Neural progenitor cell (in vitro differentiated cells): ENCODE results near the gene DRAP1.

Experiments
- CTCF ChIP-seq: fragments of 200-600 bp; sonication (generic); IDR thresholded peaks from 2 replicates; pipeline ENCODE4 v1.5.1; 2017; ENCODE audit warnings: antibody characterized with exemption, mild to moderate bottlenecking
- EZH2 ChIP-seq: fragments of 200-600 bp; sonication (generic); IDR thresholded peaks from 2 replicates; pipeline ENCODE4 v1.6.1; 2017; ENCODE audit warnings: antibody characterized with exemption, mild to moderate bottlenecking, moderate library complexity

DNA sequence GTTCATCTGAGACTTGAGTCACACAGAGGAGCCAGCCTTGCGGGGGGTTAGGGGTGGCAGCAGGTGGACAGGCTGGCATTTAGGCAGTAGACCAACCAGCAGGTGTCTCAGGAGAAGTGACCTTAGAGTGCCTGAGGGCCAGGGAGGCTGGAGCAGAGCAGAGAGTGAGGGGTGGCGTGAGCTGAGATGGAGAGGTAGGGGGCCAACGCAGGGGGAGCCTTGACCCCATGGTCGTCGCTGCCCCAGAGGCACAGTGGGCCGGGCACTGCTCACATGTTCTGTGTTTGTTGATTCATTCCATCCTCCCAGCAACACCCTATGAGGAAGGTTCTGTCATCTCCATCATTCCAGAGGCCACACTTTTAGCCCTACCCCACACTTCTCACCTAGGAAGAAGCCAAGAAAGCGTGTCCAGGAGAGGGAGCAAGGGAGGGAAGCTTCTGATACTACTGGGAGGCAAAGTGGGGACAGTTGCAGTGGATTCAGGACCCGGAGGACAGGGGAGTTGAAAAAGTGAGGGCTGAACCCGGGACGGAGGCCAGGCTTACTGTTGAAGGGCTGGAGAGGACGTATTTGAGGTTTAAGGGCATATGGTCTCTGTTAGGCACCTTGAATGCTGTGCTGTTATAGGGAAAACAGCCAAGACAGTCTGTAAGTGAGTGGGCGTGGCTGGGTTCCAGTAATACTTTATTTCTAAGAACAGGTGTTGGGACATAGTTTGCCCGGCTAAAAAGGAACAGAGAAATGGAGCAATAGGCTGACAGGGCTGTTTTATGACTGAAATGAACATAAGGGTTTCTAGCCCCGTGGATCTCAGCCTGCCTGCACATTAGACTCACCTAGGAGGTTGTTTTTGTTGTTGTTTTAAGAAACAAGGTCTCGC, 49.6 kb downstream of the DRAP1 start:
- TF ChIP-seq EZH2: no peak
- TF ChIP-seq CTCF: no peak
